GDM1 (cell line): ENCODE results near the gene CMBL.
"Not testable (repeated sequence)": the region's sequence is repeated elsewhere in the genome, so short reads cannot be mapped to it uniquely, and the experiment has no call there.

Experiments
- DNase-seq: peaks from one replicate; lab custom pipeline; 2025; lab: John Stamatoyannopoulos, UW

CMBL gene

GRCh38 chr5:10257870-10258269 is 49.8 kb downstream of the CMBL start:
- no peak for DNase-seq

GRCh38 chr5:10254686-10255085 is 53.0 kb downstream of the CMBL start:
- DNase-seq: no peak

DNA sequence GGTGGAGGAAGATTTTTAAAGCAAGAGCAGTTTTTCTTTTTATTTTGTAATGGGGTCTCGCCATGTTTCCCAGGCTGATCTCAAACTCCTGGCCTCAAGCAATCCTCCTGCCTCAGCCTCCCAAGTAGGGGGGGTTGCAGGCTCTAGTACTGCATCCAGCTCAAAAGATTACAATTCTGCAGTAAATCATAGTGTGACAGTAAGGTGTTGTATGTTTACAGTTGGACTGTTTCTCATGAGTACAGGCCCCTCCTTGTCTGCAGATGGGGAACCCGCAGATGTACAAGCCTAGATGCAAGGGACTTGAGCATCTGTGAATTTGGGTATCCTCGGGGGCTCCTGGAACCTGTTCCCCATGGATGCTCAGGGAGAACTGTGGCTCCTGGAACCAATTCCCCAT is 54.3 kb downstream of the CMBL start:
- DNase-seq: no peak

DNA sequence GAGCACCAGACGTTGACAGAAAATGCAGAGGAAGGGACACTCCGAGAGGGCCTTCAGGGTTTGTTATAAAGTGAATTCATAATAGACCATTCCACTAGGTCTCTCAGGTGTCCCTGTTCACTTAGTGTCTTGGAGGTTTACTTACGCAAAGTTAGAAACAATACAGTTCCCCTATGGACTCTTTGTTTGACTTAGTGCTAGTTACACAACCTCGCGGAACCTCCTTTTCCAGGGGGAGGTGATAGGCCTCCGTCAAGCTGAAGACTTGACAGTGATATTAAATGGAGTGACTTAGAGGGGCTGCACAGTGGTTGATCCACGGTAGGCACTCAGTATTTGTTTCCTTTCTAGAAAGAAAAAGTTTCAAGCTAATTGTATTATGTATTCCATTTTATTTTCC is 56.3 kb downstream of the CMBL start:
- no peak for DNase-seq

- no peak for DNase-seq
Measured at GRCh38 chr5:10250806-10251276, 56.9 kb downstream of the CMBL start.

DNA sequence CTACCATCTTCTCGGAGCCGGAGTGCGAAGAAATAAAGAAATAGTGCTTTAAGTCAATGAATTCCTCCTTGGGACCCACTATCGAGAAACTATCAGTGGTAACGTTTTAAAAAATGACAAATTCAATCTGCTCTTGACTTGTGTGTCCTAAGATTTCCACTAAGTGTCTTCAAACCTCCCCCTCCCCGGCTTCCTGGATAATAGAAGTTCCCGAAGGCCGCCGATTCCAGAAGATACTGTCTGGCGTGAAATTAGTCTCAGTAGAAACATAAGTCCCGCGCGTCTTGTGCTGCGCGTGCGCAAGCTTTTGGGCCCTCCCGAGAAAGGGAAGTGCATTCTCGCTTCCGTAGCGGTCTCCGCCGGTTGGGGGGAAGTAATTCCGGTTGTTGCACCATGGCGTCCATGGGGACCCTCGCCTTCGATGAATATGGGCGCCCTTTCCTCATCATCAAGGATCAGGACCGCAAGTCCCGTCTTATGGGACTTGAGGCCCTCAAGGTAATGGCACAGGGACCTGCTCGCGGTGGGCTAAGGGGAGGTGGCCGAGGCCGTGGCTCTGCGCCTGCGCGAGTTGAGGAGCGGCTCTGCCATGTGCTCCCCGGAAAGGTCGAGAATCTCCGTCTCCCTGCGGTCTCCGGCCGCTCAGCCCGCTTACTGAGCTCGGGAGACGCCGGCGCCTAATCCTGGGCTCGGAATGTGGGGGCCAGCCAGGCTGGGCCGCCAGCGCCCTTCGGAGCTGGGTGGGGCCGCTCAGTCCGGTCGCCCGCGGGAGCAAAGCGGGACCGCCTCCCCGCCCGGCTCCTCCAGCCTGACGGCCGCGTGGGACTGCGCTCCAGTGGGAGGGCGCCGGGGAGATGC is 57.5 kb downstream of the CMBL start, which contains the start of gene CCT5:
CCT5 (plus strand) TSS at position 333 of the 858 bp plus-strand sequence; CDS start at position 394, 61 bp downstream.
- DNase-seq: peak; percentile 95

GRCh38 chr5:10248378-10249260 is 59.1 kb downstream of the CMBL start:
- no peak for DNase-seq

DNA sequence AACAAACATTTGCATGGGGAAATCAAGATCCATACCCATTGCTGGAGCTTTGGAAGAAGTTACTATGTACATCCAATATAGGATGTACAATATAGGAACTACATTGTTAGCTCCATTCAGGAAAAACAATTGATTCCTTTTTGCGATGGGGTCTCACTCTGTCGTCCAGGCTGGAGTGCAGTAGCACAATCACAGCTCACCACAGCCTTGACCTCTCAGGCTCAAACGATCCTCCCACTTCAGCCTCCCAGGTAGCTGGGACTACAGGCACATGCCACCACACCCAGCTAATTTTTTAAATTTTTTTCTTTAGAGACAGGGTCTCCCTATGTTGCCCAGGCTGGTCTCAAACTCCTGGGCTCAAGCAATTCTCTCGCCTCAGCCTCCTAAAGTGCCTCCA is 60.5 kb downstream of the CMBL start:
- not testable (repeated sequence) for DNase-seq

DNA sequence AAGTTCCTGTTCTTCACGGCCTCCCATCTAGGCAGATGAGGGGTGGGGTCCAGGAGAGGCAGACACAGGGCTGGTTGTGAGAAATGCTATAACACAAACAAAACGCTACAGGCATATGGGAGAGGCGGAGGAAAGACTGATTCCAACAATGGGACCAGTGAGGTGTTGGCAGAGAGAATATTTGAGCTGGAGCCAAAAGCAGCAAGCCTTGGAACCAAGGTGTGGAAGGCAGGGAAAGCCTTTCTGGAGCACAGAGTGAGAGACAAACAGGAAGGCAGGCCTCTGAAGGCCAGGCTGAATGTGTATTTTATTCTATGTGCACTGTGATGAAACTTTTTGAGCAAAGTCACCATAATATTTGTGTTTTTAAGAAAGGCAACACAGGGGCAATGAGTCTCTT is 60.9 kb downstream of the CMBL start:
- no peak for DNase-seq

DNA sequence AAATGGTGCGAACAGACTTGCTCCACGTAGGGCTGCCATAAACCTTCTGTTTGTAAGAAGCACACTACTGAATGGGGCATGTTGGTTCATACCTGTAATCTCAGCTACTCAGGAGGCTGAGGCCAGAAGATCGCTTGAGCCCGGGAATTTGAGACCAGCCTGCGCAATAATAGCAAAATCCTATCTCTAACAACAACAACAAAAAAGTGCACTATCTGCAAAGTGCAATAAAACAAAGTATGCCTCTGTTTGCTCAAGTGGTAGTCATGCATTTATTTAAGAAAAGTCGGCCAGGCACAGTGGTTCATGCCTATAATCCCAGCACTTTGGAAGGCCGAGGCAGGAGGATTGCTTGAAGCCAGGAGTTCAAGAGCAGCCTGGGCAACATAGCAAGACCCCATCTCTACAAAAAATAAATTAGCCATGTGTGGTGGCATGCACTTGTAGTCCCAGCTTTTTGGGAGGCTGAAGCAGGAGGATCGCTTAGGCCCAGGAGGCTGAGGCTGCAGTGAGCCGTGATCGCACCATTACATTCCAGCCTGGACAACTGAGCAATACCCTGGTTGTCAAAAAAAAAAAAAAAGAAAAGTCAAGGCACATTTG is 63.3 kb downstream of the CMBL start:
- DNase-seq: no peak

DNA sequence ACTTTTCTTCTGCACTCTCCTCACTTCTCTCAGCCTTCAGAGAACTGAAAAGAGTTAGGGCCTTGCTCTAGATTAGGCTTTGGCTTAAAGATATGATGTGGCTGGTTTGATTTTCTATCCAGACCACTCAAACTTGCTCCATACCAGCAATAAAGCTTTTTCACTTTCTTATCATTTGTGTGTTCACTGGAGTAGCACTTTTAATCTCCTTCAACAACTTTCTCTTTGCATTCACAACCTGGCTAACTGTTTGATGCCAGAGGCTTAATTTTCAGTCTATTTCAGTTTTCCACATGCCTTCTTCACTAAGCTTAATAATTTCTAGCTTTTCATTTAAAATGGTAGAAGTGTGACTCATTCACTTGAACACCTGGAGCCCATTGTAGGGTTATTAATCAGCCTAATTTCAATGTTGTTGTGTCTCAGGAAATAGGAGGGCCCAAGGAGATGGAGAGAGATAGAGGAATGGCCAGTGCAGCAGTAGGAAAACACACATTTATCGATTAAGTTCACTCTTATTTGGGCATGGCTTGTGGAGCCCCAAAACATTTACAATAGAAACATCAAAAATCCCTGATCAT is 64.0 kb downstream of the CMBL start:
- DNase-seq: no peak

- no peak for DNase-seq
Measured at GRCh38 chr5:10235350-10235749, 72.4 kb downstream of the CMBL start.

DNA sequence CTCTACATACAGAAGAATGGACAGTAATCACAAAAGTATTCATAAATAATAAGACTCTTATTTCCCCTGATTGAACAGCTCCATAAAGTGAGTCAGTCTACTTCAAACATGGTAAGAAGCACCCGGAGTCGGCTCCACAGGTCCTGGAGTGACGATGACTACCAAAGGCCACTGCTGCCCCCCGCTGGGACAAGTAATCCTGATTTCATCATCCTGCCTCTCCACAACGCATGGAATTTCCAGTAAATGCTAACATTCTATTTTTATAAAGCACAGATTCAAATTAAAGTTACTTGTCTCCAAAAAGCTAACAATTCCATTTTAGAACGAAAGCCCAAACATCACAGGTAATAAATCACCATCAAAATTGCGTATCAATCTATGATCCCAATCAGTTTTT is 74.2 kb downstream of the CMBL start:
- no peak for DNase-seq

DNA sequence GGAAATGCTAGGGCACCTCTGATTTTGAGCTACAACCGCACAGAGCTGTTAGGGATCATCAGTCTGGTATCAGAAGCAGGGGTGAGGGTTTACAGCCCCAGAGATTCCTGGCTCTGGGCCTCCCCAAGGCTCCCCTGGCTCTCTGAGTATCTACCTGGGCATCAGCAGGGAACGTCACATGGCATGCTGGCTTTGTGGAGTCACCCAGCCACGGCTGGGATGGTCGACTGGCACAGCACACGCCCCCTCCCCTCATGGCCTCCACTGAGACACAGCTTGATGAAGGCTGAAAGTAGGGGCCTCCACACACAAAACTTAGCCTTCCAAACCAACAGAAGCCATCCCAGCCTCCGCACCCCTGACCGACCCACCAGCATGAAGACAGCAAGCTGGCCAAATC is 74.7 kb downstream of the CMBL start:
- no peak for DNase-seq

- no peak for DNase-seq
Measured at GRCh38 chr5:10232386-10232785, 75.3 kb downstream of the CMBL start.

- no peak for DNase-seq
Measured at GRCh38 chr5:10229306-10230048, 78.2 kb downstream of the CMBL start.

GRCh38 chr5:10228288-10228687 is 79.4 kb downstream of the CMBL start:
- DNase-seq: no peak
